Measurements from ENCODE around the gene UROD.
"Not testable (repeated sequence)": the region's sequence is repeated elsewhere in the genome, so short reads cannot be mapped to it uniquely, and the experiment has no call there.

UROD gene

DNA sequence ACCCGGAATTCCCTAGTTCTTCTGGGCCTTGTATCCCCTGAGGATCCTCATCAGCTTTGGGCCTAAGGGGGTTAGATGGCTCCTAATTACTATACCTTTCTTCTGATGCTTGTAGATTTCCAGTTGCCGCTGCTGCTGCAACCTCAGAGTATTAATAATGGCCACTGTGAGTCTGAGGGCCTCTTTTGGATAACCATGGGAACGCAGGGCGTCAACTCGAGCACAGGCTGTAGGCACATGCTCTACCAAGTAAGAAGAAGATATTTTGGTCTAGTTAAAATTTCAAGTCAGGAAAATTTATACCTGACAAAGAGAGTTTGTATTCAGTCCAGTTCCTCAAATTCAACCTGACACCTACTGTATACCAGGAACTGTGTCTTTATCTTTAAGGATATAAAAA is 28.2 kb downstream of the UROD start:
- DNase-seq (ENCODE audit: low read depth): no peak

DNA sequence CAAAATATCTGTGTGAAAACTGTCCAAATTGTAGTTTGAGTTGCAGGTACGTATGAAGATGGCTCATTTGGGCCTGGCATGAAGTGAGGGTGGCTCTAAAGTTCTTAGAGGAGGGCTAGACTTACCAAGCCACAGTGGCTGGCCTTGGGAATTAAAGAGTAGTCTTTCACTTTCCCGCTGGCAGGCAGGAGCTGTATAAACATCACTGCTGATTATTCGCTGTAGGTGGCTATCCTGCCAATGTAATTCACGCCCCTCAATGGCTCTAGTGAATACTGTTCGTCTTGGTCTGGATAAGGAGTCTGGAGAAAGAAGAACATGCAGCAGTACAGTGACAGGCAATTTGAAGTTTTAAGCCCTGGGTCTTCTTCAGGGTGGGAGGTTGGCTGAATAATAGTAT is 31.0 kb downstream of the UROD start:
- no peak for DNase-seq (ENCODE audit: low read depth)

DNA sequence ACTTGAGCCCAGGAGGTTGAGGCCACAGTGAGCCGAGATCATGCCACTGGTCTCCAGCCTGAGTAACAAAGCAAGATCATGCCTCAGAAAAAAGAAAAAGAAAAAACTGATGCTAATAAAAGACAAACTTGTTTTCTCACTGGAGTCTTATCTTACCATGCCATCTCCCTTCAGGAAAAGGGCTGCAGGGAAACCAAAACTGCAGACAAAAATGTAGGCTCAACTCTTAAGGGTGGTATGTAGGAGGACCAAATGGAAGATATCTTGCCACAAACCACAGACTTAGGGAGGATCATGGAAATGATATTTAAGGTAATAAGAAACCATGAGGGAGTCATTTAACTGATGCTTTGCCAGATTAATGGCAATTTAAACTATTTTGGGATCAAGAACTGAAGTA is 32.9 kb downstream of the UROD start:
- DNase-seq (ENCODE audit: low read depth): no peak

DNA sequence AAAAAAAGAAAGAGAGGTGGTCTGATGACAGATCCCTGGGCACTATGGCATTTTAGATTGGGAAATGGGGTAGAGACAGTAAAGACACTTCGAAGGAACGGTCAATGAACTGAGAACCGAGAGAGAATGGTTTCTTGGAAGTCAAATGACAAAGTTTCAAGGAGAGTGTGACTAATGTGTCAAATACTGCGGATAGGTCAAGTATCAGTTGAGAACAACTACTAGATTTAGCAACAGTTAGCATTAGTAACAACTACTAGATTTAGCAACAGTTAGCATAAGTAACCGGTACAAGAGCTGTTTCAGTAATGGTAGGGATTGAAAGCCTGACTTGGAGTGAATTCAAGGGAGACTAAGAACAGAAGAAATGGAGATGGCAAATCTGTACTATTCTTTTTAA is 35.0 kb downstream of the UROD start:
- no peak for DNase-seq (ENCODE audit: low read depth)

DNA sequence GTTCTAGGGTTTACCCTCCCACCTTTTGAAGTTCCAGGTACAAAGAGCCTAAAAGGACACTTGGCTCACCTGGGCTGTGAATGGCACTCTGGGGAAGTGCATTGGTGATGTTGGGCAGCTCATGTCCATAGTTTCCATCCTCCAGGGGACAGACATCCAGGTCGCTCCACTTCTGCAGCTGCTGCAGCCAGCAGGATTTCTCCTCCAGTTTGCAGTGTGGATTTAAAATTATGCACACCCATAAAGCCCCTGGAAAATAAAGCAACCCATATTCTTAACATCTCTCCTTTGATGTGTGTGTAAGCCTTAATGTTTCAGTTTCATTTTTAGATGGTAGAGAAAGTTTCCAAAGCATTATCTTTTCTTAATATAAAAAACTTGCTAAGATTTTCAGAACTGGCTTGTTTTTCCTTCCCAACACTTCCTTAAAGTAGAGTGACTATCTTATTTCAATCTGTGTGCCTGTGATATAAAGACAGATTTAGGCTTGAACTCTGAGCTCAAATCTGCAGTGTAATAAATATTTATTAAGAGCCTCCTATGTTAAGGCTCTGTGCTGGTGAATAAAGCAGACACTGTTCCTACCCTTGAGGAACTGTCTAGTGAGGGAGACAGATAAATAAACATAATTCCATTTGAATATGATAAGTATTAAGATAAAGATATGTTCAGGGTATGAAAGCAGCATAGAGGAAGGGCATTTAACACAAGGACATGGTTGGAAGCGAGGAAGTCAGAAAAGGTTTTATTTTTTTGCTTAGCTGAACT is 39.1 kb downstream of the UROD start:
- DNase-seq (ENCODE audit: low read depth): no peak

DNA sequence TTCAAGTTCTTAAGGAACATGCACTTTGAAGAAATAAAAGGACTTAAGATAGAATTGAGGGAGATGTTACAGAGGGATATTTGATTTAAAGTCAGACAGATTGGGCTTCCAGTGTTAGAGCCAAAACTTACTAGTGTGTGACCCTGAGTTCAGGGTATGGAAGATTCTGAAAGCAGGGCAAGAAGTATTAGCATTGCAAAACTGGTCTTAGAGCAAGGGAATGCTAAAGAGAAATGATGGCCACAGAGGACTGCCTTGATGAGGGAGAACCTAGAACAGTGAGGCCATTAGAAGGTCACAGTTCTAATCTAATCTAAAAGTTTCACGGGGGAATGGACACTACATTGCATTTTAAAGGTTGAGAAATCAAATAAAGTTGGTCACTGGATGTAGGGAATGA is 45.5 kb downstream of the UROD start:
- DNase-seq (ENCODE audit: low read depth): no peak

DNA sequence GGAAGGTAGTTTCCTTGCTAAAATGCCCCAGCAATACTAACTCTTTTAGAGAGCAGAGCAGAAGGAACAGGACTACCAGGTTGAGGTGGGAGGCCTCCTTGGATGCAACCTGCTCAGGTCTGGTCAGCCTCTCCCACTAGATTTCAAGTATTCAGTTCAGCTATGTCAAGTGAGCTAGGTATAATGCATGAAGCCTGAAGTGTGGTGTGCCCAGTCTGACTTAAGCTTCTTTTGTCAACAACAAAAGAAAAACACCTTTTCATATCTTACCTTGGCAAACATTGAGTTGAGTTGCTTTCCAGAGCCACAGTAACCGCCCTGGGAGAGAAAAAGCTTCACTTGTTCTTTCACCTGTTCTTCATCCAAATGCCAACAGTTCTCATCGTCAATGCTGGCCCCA is 47.8 kb downstream of the UROD start:
- no peak for DNase-seq (ENCODE audit: low read depth)

DNA sequence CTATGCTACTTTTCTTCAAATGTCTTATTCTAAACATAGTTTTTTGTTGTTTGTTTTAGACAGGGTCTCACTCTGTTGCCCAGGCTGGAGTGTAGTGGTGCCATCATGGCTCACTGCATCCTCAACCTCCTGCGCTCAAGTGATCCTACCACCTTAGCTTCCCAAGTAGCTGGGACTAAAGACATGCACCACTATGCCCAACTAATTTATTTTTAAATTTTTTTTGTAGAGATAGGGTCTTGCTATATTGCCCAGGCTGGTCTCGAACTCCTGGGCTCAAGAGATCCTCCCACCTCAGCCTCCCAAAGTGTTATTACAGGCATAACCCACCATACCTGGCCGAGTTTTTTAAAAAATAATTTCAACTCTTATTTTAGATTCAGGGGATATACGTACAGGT is 50.4 kb downstream of the UROD start:
- not testable (repeated sequence) for DNase-seq (ENCODE audit: low read depth)

DNA sequence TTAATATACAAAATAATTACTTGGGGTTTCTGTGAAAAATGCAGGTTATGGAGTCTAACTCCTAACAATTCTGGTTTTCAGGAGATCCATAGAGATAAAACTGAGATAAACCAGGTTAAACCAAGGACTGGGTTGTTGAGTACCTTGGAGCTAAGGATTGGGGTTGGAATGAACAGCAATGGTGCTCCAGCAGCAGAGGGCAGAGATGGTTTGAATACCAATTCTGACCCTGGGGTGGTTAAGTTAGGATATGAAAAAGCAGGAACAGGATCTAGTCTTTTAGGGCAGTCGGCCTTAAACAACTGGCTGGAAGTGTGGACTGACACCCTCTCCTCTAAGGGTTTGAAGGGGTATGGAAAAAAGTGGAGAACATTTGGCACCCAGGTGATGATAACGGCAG is 53.0 kb downstream of the UROD start:
- no peak for DNase-seq (ENCODE audit: low read depth)
